Epithelial cell of esophagus (primary cell): ENCODE results near the gene CDC6.
A peak's percentile ranks its signal among the peaks of the same experiment; 100 is the strongest.

Experiments
- DNase-seq: peaks from one replicate; pipeline ENCODE4 v3.0.0; 2010; ENCODE audit warnings: low read depth
- H3K4me3 ChIP-seq: 2 replicates; pipeline ENCODE4 v1.5.1; 2011; ENCODE audit warnings: mild to moderate bottlenecking, low read length, control low read depth
- TF ChIP-seq, protein P1 (sequence below): IDR thresholded peaks from 2 replicates; pipeline ENCODE4 v1.5.1; 2011; ENCODE audit warnings: low read depth, mild to moderate bottlenecking, low read length, control low read depth, inconsistent platforms; ENCODE audit not compliant: insufficient read depth; ENCODE audit errors: missing control alignments

CDC6 gene

DNA sequence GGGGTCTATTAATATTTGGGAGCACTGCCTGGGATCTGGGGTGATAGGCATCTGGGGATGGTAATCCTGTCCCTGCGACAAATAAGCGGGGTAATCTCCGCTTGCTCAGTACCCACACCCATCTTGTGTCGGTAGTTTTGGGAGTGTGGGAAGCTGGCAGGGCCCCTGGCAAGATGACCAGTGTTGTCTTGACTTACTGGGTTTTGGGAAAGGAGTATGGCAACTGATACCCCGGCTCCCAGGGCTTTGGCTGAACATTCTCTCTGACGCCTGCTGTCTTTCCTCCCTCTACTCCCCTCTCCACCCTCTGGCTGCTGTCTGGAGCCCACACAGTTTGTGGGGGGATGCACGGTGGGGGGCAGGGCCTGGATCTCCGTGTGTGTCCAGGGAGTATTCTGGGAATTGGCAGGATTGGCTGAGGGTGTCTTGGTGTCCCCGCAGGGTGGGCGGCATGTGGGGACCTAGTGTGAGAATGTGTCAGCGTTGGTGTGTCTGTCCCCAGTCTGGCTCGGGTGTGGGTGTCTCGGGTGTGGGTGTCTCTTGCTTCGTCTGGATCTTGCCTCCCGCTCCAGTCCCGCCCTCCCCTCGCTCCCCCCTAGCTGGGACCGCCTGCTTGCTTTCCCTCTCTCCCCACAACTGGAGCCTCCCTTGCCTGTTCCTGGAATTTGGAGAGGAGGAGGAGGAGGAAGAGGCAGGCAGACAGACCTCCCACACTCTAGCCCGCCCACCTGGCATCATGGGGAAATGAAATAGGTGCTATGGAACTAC is 33.3 kb downstream of the CDC6 start:
- TF ChIP-seq, protein P1, sequence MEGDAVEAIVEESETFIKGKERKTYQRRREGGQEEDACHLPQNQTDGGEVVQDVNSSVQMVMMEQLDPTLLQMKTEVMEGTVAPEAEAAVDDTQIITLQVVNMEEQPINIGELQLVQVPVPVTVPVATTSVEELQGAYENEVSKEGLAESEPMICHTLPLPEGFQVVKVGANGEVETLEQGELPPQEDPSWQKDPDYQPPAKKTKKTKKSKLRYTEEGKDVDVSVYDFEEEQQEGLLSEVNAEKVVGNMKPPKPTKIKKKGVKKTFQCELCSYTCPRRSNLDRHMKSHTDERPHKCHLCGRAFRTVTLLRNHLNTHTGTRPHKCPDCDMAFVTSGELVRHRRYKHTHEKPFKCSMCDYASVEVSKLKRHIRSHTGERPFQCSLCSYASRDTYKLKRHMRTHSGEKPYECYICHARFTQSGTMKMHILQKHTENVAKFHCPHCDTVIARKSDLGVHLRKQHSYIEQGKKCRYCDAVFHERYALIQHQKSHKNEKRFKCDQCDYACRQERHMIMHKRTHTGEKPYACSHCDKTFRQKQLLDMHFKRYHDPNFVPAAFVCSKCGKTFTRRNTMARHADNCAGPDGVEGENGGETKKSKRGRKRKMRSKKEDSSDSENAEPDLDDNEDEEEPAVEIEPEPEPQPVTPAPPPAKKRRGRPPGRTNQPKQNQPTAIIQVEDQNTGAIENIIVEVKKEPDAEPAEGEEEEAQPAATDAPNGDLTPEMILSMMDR: no peak
- no peak for DNase-seq
- no peak overlapping the region for H3K4me3 ChIP-seq

DNA sequence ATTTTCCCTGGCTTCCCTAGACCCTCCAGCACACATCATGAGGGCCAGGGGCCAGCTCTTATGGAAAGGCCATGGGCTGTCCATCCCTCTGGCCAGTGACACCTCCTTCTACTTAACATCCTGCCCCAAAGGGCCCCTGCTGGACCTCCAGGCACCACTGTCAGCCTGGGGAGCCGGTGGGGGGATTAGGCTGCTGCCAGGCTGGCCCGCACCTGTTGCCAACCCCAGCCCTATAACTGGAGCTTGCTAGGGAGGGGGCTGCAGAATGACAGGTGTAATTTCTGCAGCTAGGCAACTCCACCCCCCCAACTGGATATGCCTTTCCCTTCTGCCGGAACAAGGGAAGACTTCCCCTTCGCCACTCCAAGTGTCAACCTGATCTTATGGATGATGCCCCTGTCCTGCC is 33.8 kb downstream of the CDC6 start:
- no peak for DNase-seq
- TF ChIP-seq, protein P1: no peak
- H3K4me3 ChIP-seq: no peak overlapping the region

DNA sequence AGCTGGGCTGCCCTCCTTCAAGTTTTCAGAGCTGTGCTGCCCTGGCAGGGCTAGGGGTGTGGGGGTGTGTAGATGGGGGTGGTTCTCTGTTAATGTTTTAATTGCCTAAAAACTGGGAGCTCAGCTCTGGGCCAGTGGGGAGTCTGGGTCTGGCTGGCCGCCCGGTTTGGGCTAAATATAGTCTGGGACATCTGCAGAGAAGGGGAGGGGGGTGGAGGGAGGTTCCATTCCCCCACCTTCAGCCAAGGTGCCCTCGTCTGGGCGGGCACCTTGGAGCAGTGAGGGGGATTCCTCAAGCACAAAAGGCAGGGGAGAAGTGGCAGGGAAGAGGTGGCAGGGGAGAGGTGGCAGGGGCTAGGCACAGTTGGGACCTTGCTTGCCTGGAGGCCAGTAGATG is 34.3 kb downstream of the CDC6 start:
- TF ChIP-seq, protein P1: no peak
- H3K4me3 ChIP-seq: peak overlapping the region; percentile 3
- no peak for DNase-seq

DNA sequence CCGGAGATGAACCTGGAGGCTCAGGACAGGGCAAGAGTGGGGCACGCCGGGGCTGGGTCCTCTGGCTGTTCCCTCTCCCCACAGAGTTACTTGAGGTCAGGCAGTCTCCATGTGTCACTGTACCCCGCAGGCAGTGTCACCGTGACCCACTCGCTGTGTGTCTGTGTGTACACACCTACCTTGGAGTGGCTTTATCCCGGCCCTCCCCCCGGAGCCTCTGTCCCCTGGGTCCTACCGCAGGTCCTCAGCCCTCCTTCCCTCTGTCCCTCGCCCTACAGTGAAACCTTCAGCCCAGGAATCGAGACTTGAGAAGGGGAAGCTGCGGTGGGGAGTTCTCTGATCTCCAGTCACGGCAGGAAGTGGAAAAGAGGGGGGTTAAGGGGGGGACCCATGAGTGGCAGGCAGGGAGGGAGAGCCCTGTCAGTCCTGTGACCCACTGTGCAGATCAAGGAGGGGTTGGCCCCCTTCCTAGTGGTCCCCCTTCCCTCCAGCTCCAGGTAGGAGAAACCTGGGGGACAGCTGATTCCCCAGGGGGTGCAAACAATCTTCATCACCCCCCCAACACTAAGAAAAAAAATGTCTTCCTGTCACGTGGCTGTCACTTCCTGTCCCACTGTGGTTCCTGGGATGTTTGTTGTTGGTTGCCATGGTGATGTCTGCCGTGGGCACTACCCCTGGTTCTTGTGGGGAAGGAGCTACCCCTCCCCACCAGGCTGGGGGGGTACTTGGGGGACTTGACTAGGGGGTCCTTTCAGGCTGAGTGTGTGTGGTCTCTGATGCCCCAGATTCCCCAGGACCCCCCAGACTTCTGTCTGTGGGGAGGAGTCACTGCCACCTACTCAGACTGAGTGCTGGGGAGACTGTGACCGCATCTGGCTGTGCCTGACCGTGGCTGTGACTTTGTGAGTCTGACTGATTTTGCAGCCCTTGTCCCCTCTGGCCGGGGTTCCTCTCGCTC is 35.0 kb downstream of the CDC6 start:
- TF ChIP-seq, protein P1: no peak
- DNase-seq: no peak
- peak overlapping the region; percentile 3 for H3K4me3 ChIP-seq

DNA sequence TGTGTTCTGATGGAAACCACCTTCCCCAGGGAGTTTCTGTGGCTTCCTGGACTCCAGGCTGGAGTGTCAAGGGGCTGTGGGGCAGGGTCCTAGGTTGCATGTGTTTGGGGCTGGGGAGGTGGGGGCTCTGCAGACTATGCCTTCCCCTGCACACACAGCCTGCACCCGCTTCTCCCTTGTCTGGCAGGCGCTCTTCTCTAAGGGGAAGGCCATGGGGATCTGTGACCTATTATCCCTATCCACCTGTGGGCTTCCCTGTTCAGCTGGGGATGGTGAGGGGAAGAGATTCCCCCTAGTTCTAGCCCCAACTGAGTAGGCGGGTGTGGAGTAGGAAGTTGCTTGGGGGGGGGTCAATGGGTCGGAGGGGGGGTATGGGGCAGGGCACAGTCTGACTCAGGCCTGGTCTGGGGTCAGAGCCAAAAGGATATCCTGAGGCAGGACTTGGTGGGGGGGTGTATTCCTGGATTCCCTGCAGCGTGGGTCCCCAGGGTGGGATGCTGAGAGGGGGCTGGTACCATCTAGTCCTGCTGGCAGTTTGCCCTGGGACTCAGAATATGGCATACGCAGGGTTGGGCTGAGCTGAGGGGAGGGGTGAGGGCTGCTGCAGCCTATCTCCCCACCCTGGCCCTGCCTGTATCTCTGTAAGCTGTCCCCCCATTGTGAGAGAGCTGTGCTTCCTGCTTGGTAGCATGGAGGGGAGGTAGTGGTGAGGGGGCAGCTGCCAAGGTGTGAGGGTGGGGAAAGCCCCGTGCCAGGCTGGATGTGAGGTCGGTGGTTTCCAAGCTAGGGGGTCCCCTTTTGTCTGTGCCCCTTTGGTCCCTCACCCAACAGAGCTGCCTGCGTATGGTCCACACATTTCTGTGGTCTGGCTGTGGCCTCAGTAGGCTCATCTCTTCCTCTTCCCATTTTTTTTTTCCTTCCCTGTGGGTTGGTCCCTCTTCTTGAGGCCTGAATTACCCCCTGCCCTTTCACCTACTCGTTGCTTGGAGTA is 36.0 kb downstream of the CDC6 start:
- no peak for DNase-seq
- TF ChIP-seq, protein P1: no peak
- H3K4me3 ChIP-seq: no peak overlapping the region

DNA sequence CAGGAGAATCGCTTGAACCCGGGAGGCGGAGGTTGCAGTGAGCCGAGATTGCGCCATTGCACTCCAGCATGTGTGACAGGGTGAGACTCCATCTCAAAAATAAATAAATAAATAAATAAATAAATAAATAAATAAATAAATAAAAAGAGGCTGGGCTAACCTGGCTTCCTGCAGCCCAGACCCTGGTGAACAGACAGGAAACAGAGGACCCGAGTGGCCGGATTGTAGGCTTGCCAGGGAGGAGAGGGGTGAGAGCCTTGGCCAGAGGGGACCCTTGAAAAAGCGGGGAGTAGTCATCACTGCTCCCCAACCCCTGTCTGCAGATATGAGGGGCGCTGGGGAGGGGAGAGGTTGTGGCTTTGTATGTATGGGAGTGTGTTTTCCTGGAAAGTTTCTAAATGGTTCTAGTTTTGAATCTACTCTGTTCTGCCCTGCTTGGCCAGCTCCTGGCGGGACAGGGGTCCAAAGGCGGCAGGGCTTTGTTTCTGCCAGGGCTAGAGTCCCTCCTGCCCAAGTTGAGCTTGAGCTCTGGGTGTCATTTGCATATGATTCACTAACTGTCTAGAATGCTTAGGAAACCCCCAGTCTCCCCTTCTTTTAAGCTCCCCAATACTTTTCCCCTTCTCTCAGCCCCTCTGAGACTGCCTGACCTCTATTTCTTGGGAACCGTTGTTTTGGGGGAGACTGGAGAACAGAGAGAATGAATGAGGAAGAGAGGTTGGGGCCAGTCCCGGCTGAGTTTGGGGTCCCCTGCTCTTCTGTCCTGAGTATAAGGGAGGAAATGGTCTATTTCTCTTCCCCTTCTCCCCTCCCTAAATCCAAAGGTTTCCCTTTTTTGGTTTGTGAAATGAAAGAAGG is 37.7 kb downstream of the CDC6 start:
- H3K4me3 ChIP-seq: no peak overlapping the region
- TF ChIP-seq, protein P1: no peak
- DNase-seq: no peak
